H9 (cell line): ENCODE results near the gene CHIT1. TPM values are rescaled to one million over a fixed set of nuclear protein-coding genes. Genes with fewer than 3 reads are reported as not detected.

Experiments used
- DNase-seq: peaks from one replicate; pipeline ENCODE4 v3.0.0-alpha.2; 2017
- H2AFZ ChIP-seq: one replicate; pipeline ENCODE4 v1.6.1; 2013; ENCODE audit warnings: mild to moderate bottlenecking, low read length, control low read depth, moderate library complexity
- H2AK5ac ChIP-seq: 2 replicates; pipeline ENCODE4 v1.6.1; 2013; ENCODE audit warnings: low read length, control low read depth, mixed read lengths; ENCODE audit not compliant: insufficient read length
- H2BK120ac ChIP-seq: one replicate; pipeline ENCODE4 v1.6.1; 2013; ENCODE audit warnings: low read depth, mild to moderate bottlenecking, low read length, control low read depth, inconsistent platforms; ENCODE audit not compliant: poor library complexity, severe bottlenecking
- H2BK12ac ChIP-seq: 2 replicates; pipeline ENCODE4 v1.6.1; 2013; ENCODE audit warnings: low read length, control low read depth, mixed read lengths, low read depth; ENCODE audit not compliant: insufficient read length
- H2BK15ac ChIP-seq: 2 replicates; pipeline ENCODE4 v1.6.1; 2013; ENCODE audit warnings: low read depth, low read length, control low read depth
- H2BK20ac ChIP-seq: one replicate; pipeline ENCODE4 v1.6.1; 2013; ENCODE audit warnings: low read depth, mild to moderate bottlenecking, low read length, control low read depth, inconsistent platforms; ENCODE audit not compliant: poor library complexity, severe bottlenecking
- H2BK5ac ChIP-seq: 2 replicates; pipeline ENCODE4 v1.6.1; 2013; ENCODE audit warnings: low read length, control low read depth, mixed read lengths; ENCODE audit not compliant: insufficient read length
- H3K14ac ChIP-seq: 2 replicates; pipeline ENCODE4 v1.6.1; 2013; ENCODE audit warnings: low read length, control low read depth; ENCODE audit not compliant: insufficient read depth
- H3K18ac ChIP-seq: 2 replicates; pipeline ENCODE4 v1.6.1; 2013; ENCODE audit warnings: low read depth, mild to moderate bottlenecking, mixed read lengths, low read length, control low read depth; ENCODE audit not compliant: insufficient read length
- H3K23ac ChIP-seq: 2 replicates; pipeline ENCODE4 v1.6.1; 2013; ENCODE audit warnings: low read length, control low read depth, mixed read lengths, low read depth; ENCODE audit not compliant: insufficient read length
- H3K23me2 ChIP-seq: 2 replicates; pipeline ENCODE4 v1.6.1; 2013; ENCODE audit warnings: low read depth, mild to moderate bottlenecking, mixed read lengths, low read length, control low read depth; ENCODE audit not compliant: insufficient read length, poor library complexity, severe bottlenecking
- H3K27ac ChIP-seq: 2 replicates; pipeline ENCODE4 v1.5.1; 2013; ENCODE audit warnings: low read length, control low read depth, mixed read lengths, low read depth; ENCODE audit not compliant: insufficient read length
- H3K27me3 ChIP-seq: 2 replicates; pipeline ENCODE4 v1.6.1; 2013; ENCODE audit warnings: low read length, control low read depth, inconsistent platforms; ENCODE audit not compliant: insufficient read depth
- H3K4ac ChIP-seq: 2 replicates; pipeline ENCODE4 v1.6.1; 2013; ENCODE audit warnings: low read depth, mild to moderate bottlenecking, control low read depth, inconsistent platforms, low read length, moderate library complexity
- H3K4me1 ChIP-seq: 2 replicates; pipeline ENCODE4 v1.6.1; 2013; ENCODE audit warnings: low read length, control low read depth, inconsistent platforms; ENCODE audit not compliant: insufficient read depth
- H3K4me2 ChIP-seq: 2 replicates; pipeline ENCODE4 v1.6.1; 2013; ENCODE audit warnings: low read length, control low read depth, mixed read lengths; ENCODE audit not compliant: insufficient read length, insufficient read depth
- H3K56ac ChIP-seq: 2 replicates; pipeline ENCODE4 v1.6.1; 2013; ENCODE audit warnings: low read depth, mild to moderate bottlenecking, mixed read lengths, low read length, control low read depth; ENCODE audit not compliant: insufficient read length
- H3K79me1 ChIP-seq: 2 replicates; pipeline ENCODE4 v1.6.1; 2013; ENCODE audit warnings: low read depth, mild to moderate bottlenecking, moderate library complexity, low read length, control low read depth, inconsistent platforms; ENCODE audit not compliant: insufficient read depth, poor library complexity, severe bottlenecking
- H3K79me2 ChIP-seq: 2 replicates; pipeline ENCODE4 v1.6.1; 2013; ENCODE audit warnings: low read length, control low read depth, inconsistent platforms; ENCODE audit not compliant: insufficient read depth
- H3K9ac ChIP-seq: 2 replicates; pipeline ENCODE4 v1.6.1; 2013; ENCODE audit warnings: low read length, control low read depth, mixed read lengths; ENCODE audit not compliant: insufficient read length; ENCODE audit errors: extremely low read depth
- H3K9me3 ChIP-seq: one replicate; pipeline ENCODE4 v1.6.1; 2013; ENCODE audit warnings: low read depth, low read length, inconsistent platforms; ENCODE audit not compliant: control insufficient read depth
- H3T11ph ChIP-seq: one replicate; pipeline ENCODE4 v1.6.1; 2013; ENCODE audit warnings: mild to moderate bottlenecking, low read length, control low read depth, inconsistent platforms
- H4K20me1 ChIP-seq: one replicate; pipeline ENCODE4 v1.6.1; 2013; ENCODE audit not compliant: control insufficient read depth, insufficient read length, insufficient read depth
- H4K5ac ChIP-seq: 2 replicates; pipeline ENCODE4 v1.6.1; 2013; ENCODE audit warnings: low read depth, mild to moderate bottlenecking, mixed read lengths, low read length, control low read depth; ENCODE audit not compliant: insufficient read length
- H4K8ac ChIP-seq: replicated peaks from 2 replicates; pipeline ENCODE4 v1.6.1; 2013; ENCODE audit warnings: low read length, control low read depth, mixed read lengths, low read depth; ENCODE audit not compliant: insufficient read length
- H4K91ac ChIP-seq: 2 replicates; pipeline ENCODE4 v1.6.1; 2013; ENCODE audit warnings: low read depth, mild to moderate bottlenecking, moderate library complexity, mixed read lengths, low read length, control low read depth; ENCODE audit not compliant: insufficient read length
- H3K27ac Mint-ChIP-seq, 3 experiments: 2 replicates in 2 of 3; 3 replicates in 1 of 3; pipeline ENCODE4 v1.8.0; 2020 to 2021; ENCODE audit warnings: mixed read lengths in 3 of 3, mild to moderate bottlenecking in 1 of 3, moderate library complexity in 1 of 3
- H3K27me3 Mint-ChIP-seq: 2 replicates; pipeline ENCODE4 v1.8.0; 2021; ENCODE audit warnings: low read depth, mild to moderate bottlenecking, moderate library complexity, mixed read lengths
- H3K36me3 Mint-ChIP-seq, 3 experiments: 2 replicates in 2 of 3; 3 replicates in 1 of 3; pipeline ENCODE4 v1.8.0; 2020 to 2021; ENCODE audit warnings: low read depth in 3 of 3, mixed read lengths in 3 of 3; ENCODE audit not compliant: insufficient read depth in 1 of 3
- H3K4me1 Mint-ChIP-seq, 2 experiments: 2 replicates each; pipeline ENCODE4 v1.8.0; 2020; ENCODE audit warnings: mixed read lengths in 2 of 2
- H3K4me3 Mint-ChIP-seq, 2 experiments: 2 replicates in 1 of 2; 3 replicates in 1 of 2; pipeline ENCODE4 v1.8.0; 2020 to 2021; ENCODE audit warnings: mild to moderate bottlenecking in 2 of 2, mixed read lengths in 2 of 2, moderate library complexity in 1 of 2
- H3K9me3 Mint-ChIP-seq, 2 experiments: 2 replicates in 1 of 2; 3 replicates in 1 of 2; pipeline ENCODE4 v1.8.0; 2020; ENCODE audit warnings: mild to moderate bottlenecking in 2 of 2, mixed read lengths in 2 of 2, moderate library complexity in 1 of 2
- CTCF ChIP-seq: fragments of 200-600 bp; sonication (generic); conservative IDR thresholded peaks from 3 replicates; pipeline ENCODE4 v1.8.0; 2021; ENCODE audit warnings: antibody characterized with exemption, mild to moderate bottlenecking
- WGBS: extraction: QIAGEN DNeasy Blood & Tissue Kit; methylation state at CpG from one replicate; pipeline ENCODE4 v1.1.7; 2013; ENCODE audit warnings: missing lambda C conversion rate, low lambda C conversion rate, mixed read lengths; ENCODE audit not compliant: insufficient read length; ENCODE audit errors: extremely low coverage; 5-methylcytosine and 5-hydroxymethylcytosine counted together
- total RNA-seq: library from RNA; stranded (reverse); gene quantifications from 2 replicates; pipeline ENCODE4 v1.2.1, GENCODE V29; 2021

The CHIT1 gene
- total RNA-seq, 1 experiment from 2014 or later = not detected

GRCh38 chr1:203178821-203179666 lies 50.4 kb downstream of the CHIT1 start:
- Histone ChIP-seq H3K9me3 (no peaks in the 10 kb centered on the region), H4K8ac (no peak overlapping the region), H3K4me1 (no peaks in the 10 kb centered on the region), H3K23ac (no peak overlapping the region), H2BK5ac (no peak overlapping the region), H4K5ac (no peak overlapping the region), H3K9ac (no peak overlapping the region), H3K4ac (no peak overlapping the region), H3K18ac (no peak overlapping the region), H2AFZ (no peak overlapping the region), H2BK15ac (no peak overlapping the region), H3K27ac (no peak overlapping the region), H2BK12ac (no peak overlapping the region), H4K20me1 (no peaks in the 10 kb centered on the region), H3K79me1 (no peaks in the 10 kb centered on the region), H2BK120ac (no peak overlapping the region), H3K79me2 (no peaks in the 10 kb centered on the region), H2BK20ac (no peak overlapping the region), H4K91ac (no peak overlapping the region), H2AK5ac (no peak overlapping the region), H3K14ac (no peak overlapping the region), H3K4me2 (no peak overlapping the region), H3K27me3 (no peaks in the 10 kb centered on the region), H3T11ph (no peak overlapping the region), H3K56ac (no peak overlapping the region), H3K23me2 (no peaks in the 10 kb centered on the region)
- H3K9me3 Mint-ChIP-seq = no peaks in the 10 kb centered on the region
- H3K4me1 Mint-ChIP-seq = peaks cover 20 to 34% of the 10 kb centered on the region in 2 experiments
- DNase-seq = no peak
- no peak overlapping the region for H3K27ac Mint-ChIP-seq
- no CpG with 5 or more reads among the region's 14 CpGs for WGBS
- H3K36me3 Mint-ChIP-seq = no peaks in the 10 kb centered on the region
- no peak overlapping the region for H3K4me3 Mint-ChIP-seq
- peaks cover 1% of the 10 kb centered on the region; the same call in 1 of the 2 replicates for H3K27me3 Mint-ChIP-seq
- TF ChIP-seq CTCF = no peak
